ENCODE measurements around the gene TNNI3K.

The TNNI3K gene

DNA sequence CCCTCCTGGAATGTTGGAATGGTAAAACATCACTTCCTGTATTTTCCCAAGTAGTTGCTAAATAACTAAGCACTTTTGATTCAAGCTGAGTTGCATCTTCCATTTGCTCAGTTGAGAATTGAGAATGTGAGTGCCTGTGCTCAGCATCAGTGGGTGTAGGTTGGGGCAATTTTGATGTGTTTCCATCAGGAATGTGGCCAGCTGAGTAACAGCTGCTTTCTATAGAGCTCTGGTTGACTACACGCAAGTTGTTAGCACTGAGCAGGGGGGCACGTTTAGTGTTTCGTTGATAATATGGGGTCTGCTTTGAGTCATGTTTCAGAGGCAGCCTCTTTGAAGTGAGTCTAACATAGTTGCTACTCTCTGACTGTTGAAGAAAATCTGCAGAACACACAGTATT, 235.7 kb downstream of the TNNI3K start:
- Histone ChIP-seq H3K36me3 (ENCODE audit: control insufficient read depth in 1 of 2, insufficient read depth in 2 of 2, low read length in 2 of 2) (no peaks in the 10 kb centered on the region), H3K27ac (ENCODE audit: low read length) (no peak overlapping the region), H3K4me3 (ENCODE audit: low read depth in 1 of 2, low read length in 2 of 2) (no peak overlapping the region), H3K4me1 (ENCODE audit: control insufficient read depth in 1 of 2, insufficient read depth in 2 of 2, low read length in 2 of 2) (no peaks in the 10 kb centered on the region), H3K9me3 (ENCODE audit: control insufficient read depth in 1 of 2, low read length in 2 of 2) (no peaks in the 10 kb centered on the region), H3K27me3 (ENCODE audit: low read depth, low read length) (no peaks in the 10 kb centered on the region)

DNA sequence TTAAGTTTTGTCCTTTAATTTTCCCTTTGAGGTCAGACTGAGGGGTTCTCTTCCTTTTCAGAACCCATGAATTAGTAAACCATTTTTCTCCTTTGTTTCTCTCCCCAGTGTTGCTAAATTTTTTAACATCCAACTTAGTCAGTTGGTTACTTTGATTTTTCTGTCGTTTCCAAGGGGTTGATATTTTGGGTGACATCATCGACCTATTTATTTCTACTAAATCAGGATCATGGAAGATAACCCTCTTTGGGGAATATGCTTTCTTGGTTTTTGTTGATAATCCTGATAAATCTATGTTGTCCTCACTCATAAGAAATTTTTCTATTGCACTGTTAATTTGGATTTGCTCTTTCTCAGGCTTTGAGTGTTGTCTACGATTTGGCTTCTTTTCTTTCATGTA, 236.3 kb downstream of the TNNI3K start:
- Histone ChIP-seq H3K4me3 (ENCODE audit: low read depth in 1 of 2, low read length in 2 of 2) (no peak overlapping the region), H3K36me3 (ENCODE audit: control insufficient read depth in 1 of 2, insufficient read depth in 2 of 2, low read length in 2 of 2) (no peaks in the 10 kb centered on the region), H3K27me3 (ENCODE audit: low read depth, low read length) (no peaks in the 10 kb centered on the region), H3K4me1 (ENCODE audit: control insufficient read depth in 1 of 2, insufficient read depth in 2 of 2, low read length in 2 of 2) (no peaks in the 10 kb centered on the region), H3K27ac (ENCODE audit: low read length) (no peak overlapping the region), H3K9me3 (ENCODE audit: control insufficient read depth in 1 of 2, low read length in 2 of 2) (no peaks in the 10 kb centered on the region)

DNA sequence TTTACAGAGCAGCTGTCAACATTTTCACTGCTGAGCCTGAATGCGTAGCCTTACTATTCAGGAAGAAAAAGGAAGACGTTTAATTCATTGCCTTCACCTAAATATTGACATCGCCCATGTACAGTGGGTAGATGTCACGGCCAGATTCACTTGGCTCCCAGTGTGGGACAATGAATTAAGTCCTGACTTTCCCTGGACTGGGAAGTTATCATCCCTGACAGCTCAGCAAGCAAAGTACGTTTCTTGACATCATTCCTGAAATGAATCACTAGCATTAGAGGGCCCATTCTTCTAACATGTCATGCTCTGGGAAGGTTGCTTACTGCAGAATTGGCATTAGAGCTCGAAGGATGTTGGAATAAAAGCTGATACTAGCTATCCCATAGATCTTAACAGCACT, 239.4 kb downstream of the TNNI3K start:
- Histone ChIP-seq H3K27me3 (ENCODE audit: low read depth, low read length) (no peaks in the 10 kb centered on the region), H3K4me3 (ENCODE audit: low read depth in 1 of 2, low read length in 2 of 2) (no peak overlapping the region), H3K4me1 (ENCODE audit: control insufficient read depth in 1 of 2, insufficient read depth in 2 of 2, low read length in 2 of 2) (no peaks in the 10 kb centered on the region), H3K36me3 (ENCODE audit: control insufficient read depth in 1 of 2, insufficient read depth in 2 of 2, low read length in 2 of 2) (no peaks in the 10 kb centered on the region), H3K27ac (ENCODE audit: low read length) (no peak overlapping the region), H3K9me3 (ENCODE audit: control insufficient read depth in 1 of 2, low read length in 2 of 2) (no peaks in the 10 kb centered on the region)

DNA sequence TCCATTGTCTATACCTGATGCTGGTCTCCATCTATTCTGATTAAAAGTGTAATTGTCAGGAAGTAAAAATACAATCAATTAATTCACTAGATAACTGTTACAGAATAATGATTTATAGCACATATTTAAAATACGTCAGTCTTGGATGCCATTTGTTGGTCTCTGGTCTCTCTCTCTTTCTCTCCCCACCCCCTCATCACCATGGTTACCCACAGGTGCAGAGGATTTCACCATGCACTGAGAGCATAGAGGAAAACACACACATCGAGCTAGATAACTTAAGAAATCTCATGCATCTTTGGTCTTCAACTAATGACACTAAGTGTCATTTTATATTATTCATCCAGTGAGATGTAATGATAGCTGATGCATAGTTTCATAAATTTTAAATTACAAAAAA, 243.8 kb downstream of the TNNI3K start:
- Histone ChIP-seq H3K36me3 (ENCODE audit: control insufficient read depth in 1 of 2, insufficient read depth in 2 of 2, low read length in 2 of 2) (no peaks in the 10 kb centered on the region), H3K4me3 (ENCODE audit: low read depth in 1 of 2, low read length in 2 of 2) (no peak overlapping the region), H3K27ac (ENCODE audit: low read length) (no peak overlapping the region), H3K9me3 (ENCODE audit: control insufficient read depth in 1 of 2, low read length in 2 of 2) (no peaks in the 10 kb centered on the region), H3K4me1 (ENCODE audit: control insufficient read depth in 1 of 2, insufficient read depth in 2 of 2, low read length in 2 of 2) (no peaks in the 10 kb centered on the region), H3K27me3 (ENCODE audit: low read depth, low read length) (no peaks in the 10 kb centered on the region)

DNA sequence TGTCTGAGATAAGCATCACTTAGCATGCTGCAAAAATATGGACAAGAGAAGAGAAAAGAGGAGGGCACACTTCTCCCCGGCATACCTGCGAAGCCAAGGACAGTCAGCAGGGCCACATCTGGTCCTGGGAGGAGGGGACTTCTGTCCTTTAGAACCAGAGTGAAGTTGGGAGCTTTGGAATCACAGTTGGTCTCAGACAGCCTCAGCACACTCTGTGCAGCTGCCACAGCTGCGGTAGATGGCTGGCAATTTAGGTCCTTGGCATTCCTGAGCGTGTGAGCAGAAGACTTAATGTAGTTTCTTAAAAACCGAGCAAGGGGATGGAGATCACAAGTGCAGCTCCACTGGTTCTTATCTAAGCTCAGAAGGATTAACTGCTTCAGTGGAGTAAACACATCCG, 244.9 kb downstream of the TNNI3K start:
- Histone ChIP-seq H3K27me3 (ENCODE audit: low read depth, low read length) (no peaks in the 10 kb centered on the region), H3K4me3 (ENCODE audit: low read depth in 1 of 2, low read length in 2 of 2) (no peak overlapping the region), H3K27ac (ENCODE audit: low read length) (no peak overlapping the region), H3K9me3 (ENCODE audit: control insufficient read depth in 1 of 2, low read length in 2 of 2) (no peaks in the 10 kb centered on the region), H3K36me3 (ENCODE audit: control insufficient read depth in 1 of 2, insufficient read depth in 2 of 2, low read length in 2 of 2) (no peaks in the 10 kb centered on the region), H3K4me1 (ENCODE audit: control insufficient read depth in 1 of 2, insufficient read depth in 2 of 2, low read length in 2 of 2) (no peaks in the 10 kb centered on the region)

DNA sequence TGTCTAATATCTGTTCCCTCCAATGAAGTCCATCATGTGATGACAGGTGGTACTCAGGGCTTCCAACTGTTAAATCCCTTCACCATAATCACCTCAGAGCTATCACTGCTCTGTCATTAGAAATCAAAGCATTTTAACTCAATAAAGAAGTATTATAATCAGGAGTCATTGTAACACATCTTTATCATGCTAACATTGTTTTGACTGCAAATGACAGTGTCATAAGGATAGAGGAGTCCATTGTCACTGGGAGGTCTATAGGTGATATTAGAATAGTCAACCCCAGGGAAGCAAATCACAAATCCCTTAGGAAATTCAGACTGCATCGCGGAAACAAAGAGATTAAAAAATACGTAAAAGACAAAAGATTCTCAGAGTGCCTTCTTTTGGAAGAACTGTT, 246.4 kb downstream of the TNNI3K start:
- no peaks in the 10 kb centered on the region for H3K36me3 ChIP-seq (ENCODE audit: control insufficient read depth in 1 of 2, insufficient read depth in 2 of 2, low read length in 2 of 2)
- no peaks in the 10 kb centered on the region for H3K4me1 ChIP-seq (ENCODE audit: control insufficient read depth in 1 of 2, insufficient read depth in 2 of 2, low read length in 2 of 2)
- no peak overlapping the region for H3K4me3 ChIP-seq (ENCODE audit: low read depth in 1 of 2, low read length in 2 of 2)
- no peaks in the 10 kb centered on the region for H3K27me3 ChIP-seq (ENCODE audit: low read depth, low read length)
- H3K27ac ChIP-seq (ENCODE audit: low read length), result no peak overlapping the region
- no peaks in the 10 kb centered on the region for H3K9me3 ChIP-seq (ENCODE audit: control insufficient read depth in 1 of 2, low read length in 2 of 2)

DNA sequence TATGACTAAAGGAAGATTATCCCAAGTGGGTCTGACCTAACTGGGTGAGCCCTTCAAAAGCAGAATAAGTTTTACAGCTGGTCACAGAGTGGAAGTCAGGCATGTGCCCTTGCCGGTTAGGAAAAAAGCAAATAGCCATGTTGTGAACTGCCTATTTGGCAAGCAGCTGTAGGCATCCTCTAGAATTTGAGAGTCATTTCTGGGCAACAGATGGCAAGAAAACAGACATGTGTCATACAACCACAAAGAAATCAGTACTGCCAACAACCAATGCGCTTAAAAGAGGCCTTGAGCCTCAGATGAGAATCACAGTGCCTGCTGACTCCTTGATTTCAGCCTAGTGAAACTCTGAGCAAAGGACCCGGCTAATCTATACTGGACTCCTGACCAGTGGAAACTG, 250.4 kb downstream of the TNNI3K start:
- no peak overlapping the region for H3K27ac ChIP-seq (ENCODE audit: low read length)
- no peaks in the 10 kb centered on the region for H3K9me3 ChIP-seq (ENCODE audit: control insufficient read depth in 1 of 2, low read length in 2 of 2)
- no peaks in the 10 kb centered on the region for H3K36me3 ChIP-seq (ENCODE audit: control insufficient read depth in 1 of 2, insufficient read depth in 2 of 2, low read length in 2 of 2)
- no peaks in the 10 kb centered on the region for H3K4me1 ChIP-seq (ENCODE audit: control insufficient read depth in 1 of 2, insufficient read depth in 2 of 2, low read length in 2 of 2)
- H3K27me3 ChIP-seq (ENCODE audit: low read depth, low read length), result no peaks in the 10 kb centered on the region
- H3K4me3 ChIP-seq (ENCODE audit: low read depth in 1 of 2, low read length in 2 of 2), result no peak overlapping the region

DNA sequence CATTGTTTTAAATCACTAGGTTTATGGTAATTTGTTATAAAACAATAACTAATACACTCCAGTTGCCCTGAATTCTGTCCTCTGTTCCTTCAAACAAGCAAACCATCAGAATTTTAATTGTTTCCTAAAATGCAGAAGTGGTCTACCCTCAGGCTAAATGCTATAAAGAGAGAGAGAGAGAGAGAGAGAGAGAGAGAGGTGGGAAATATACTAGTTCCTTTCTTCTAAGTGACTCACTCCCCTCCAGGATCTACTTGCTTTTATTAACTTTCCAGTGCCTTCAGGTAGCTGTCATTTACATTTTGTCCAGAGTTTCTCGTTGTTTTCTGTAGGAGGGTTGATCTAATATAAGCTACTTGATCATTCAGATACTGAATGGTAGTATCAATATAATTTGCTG, 250.8 kb downstream of the TNNI3K start:
- Histone ChIP-seq H3K4me1 (ENCODE audit: control insufficient read depth in 1 of 2, insufficient read depth in 2 of 2, low read length in 2 of 2) (no peaks in the 10 kb centered on the region), H3K4me3 (ENCODE audit: low read depth in 1 of 2, low read length in 2 of 2) (no peak overlapping the region), H3K9me3 (ENCODE audit: control insufficient read depth in 1 of 2, low read length in 2 of 2) (no peaks in the 10 kb centered on the region), H3K27ac (ENCODE audit: low read length) (no peak overlapping the region), H3K27me3 (ENCODE audit: low read depth, low read length) (no peaks in the 10 kb centered on the region), H3K36me3 (ENCODE audit: control insufficient read depth in 1 of 2, insufficient read depth in 2 of 2, low read length in 2 of 2) (no peaks in the 10 kb centered on the region)

DNA sequence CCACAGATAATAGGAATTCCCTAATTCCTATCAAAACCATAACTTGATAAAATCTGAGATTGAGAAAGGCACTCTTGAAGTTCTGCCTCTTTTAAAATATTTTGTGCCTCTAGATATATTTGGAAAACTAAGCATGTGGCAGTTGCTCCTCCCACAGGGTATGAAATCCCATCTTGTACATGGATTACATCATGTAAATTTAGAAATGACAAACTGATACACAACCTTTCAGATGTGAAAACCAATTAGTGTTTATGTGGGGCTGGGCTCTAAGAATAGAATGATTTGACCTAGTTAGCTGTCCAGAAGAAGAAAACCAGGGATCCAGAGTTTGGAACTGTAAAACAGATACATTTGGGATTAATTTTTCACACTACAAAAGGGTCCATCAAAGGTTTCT, 261.5 kb downstream of the TNNI3K start:
- Histone ChIP-seq H3K4me1 (ENCODE audit: control insufficient read depth in 1 of 2, insufficient read depth in 2 of 2, low read length in 2 of 2) (peaks cover 0 to 3% of the 10 kb centered on the region in 2 donors), H3K36me3 (ENCODE audit: control insufficient read depth in 1 of 2, insufficient read depth in 2 of 2, low read length in 2 of 2) (no peaks in the 10 kb centered on the region), H3K27ac (ENCODE audit: low read length) (no peak overlapping the region), H3K4me3 (ENCODE audit: low read depth in 1 of 2, low read length in 2 of 2) (no peak overlapping the region), H3K9me3 (ENCODE audit: control insufficient read depth in 1 of 2, low read length in 2 of 2) (no peaks in the 10 kb centered on the region), H3K27me3 (ENCODE audit: low read depth, low read length) (no peaks in the 10 kb centered on the region)

DNA sequence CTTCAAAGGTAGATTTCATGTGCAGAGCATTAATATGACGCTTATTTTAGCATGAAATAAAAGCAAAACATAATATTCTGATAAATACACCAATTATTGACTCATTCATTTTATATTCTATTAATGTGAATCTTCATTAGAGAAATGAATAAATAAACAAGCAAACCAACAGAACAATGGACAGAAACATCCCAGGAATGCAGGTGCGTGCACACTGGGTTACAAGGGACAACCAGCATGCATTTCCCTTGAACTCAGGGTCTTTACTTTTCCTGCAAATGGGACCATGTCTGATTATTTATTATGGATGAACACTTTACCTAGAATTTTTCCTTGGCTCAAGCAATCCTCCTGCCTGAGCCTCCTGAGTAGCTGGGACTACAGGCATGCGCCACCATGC, 263.7 kb downstream of the TNNI3K start:
- H3K27ac ChIP-seq (ENCODE audit: low read length), result no peak overlapping the region
- no peaks in the 10 kb centered on the region for H3K9me3 ChIP-seq (ENCODE audit: control insufficient read depth in 1 of 2, low read length in 2 of 2)
- H3K4me1 ChIP-seq (ENCODE audit: control insufficient read depth in 1 of 2, insufficient read depth in 2 of 2, low read length in 2 of 2), result peaks cover 0 to 3% of the 10 kb centered on the region in 2 donors
- H3K27me3 ChIP-seq (ENCODE audit: low read depth, low read length), result no peaks in the 10 kb centered on the region
- no peak overlapping the region for H3K4me3 ChIP-seq (ENCODE audit: low read depth in 1 of 2, low read length in 2 of 2)
- H3K36me3 ChIP-seq (ENCODE audit: control insufficient read depth in 1 of 2, insufficient read depth in 2 of 2, low read length in 2 of 2), result no peaks in the 10 kb centered on the region

DNA sequence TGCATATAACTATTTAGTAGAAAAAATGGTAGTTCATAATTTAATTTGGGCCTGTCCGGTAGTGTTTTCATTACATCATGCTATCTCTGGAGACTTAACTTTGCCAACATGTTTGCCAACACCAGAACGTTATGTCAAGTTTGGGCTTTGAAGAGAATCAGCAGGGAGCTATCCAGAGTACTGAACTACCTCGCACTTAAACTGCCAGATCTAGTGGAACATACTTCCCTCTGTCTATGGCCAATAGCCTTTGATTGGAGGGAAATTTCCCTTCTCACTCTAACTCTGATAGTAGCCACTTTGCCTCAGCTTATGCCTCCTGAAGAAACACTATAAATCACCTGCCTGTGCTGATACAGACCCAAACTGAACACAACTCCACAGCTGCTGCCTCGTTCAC, 267.2 kb downstream of the TNNI3K start:
- Histone ChIP-seq H3K4me1 (ENCODE audit: control insufficient read depth in 1 of 2, insufficient read depth in 2 of 2, low read length in 2 of 2) (no peaks in the 10 kb centered on the region), H3K4me3 (ENCODE audit: low read depth in 1 of 2, low read length in 2 of 2) (no peak overlapping the region), H3K27ac (ENCODE audit: low read length) (no peak overlapping the region), H3K27me3 (ENCODE audit: low read depth, low read length) (no peaks in the 10 kb centered on the region), H3K36me3 (ENCODE audit: control insufficient read depth in 1 of 2, insufficient read depth in 2 of 2, low read length in 2 of 2) (no peaks in the 10 kb centered on the region), H3K9me3 (ENCODE audit: control insufficient read depth in 1 of 2, low read length in 2 of 2) (no peaks in the 10 kb centered on the region)

DNA sequence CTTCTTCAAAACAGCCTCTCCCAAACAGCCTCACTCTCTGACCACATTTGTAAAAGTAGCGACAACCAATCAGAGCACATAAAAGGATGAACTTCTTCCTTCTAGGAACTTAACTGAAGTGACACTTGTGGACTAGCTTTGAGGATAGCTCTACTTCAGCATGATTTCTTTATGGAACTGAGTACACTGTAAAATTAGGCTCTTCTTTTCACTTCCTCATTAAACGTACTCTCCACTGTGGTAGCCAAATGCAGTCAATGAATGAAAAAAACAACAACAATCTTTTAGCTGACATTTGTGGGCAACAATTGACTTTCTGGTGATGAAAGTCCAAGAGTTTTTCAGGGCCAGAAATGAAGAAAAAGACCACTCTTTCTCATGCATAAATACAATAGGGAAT, 267.7 kb downstream of the TNNI3K start:
- H3K36me3 ChIP-seq (ENCODE audit: control insufficient read depth in 1 of 2, insufficient read depth in 2 of 2, low read length in 2 of 2), result no peaks in the 10 kb centered on the region
- no peak overlapping the region for H3K27ac ChIP-seq (ENCODE audit: low read length)
- H3K9me3 ChIP-seq (ENCODE audit: control insufficient read depth in 1 of 2, low read length in 2 of 2), result no peaks in the 10 kb centered on the region
- H3K4me3 ChIP-seq (ENCODE audit: low read depth in 1 of 2, low read length in 2 of 2), result no peak overlapping the region
- no peaks in the 10 kb centered on the region for H3K27me3 ChIP-seq (ENCODE audit: low read depth, low read length)
- no peaks in the 10 kb centered on the region for H3K4me1 ChIP-seq (ENCODE audit: control insufficient read depth in 1 of 2, insufficient read depth in 2 of 2, low read length in 2 of 2)

All from muscle layer of duodenum (tissue), 2 donors.